ENCODE results near the gene PWP1. TPM values are rescaled to one million over a fixed set of nuclear protein-coding genes. Genes with fewer than 3 reads are reported as not detected.

PWP1 gene
- total RNA-seq, 2 donors from 2014 or later, result 35.7 to 37.8 TPM

- no peaks in the 10 kb centered on the region for H3K27me3 ChIP-seq (ENCODE audit: control insufficient read depth, insufficient read depth, low read length, poor library complexity, severe bottlenecking)
- H3K9me3 Mint-ChIP-seq, result no peaks in the 10 kb centered on the region
These were observed 30.7 kb upstream of the PWP1 start for GRCh38 chr12:107654873-107655272.

DNA sequence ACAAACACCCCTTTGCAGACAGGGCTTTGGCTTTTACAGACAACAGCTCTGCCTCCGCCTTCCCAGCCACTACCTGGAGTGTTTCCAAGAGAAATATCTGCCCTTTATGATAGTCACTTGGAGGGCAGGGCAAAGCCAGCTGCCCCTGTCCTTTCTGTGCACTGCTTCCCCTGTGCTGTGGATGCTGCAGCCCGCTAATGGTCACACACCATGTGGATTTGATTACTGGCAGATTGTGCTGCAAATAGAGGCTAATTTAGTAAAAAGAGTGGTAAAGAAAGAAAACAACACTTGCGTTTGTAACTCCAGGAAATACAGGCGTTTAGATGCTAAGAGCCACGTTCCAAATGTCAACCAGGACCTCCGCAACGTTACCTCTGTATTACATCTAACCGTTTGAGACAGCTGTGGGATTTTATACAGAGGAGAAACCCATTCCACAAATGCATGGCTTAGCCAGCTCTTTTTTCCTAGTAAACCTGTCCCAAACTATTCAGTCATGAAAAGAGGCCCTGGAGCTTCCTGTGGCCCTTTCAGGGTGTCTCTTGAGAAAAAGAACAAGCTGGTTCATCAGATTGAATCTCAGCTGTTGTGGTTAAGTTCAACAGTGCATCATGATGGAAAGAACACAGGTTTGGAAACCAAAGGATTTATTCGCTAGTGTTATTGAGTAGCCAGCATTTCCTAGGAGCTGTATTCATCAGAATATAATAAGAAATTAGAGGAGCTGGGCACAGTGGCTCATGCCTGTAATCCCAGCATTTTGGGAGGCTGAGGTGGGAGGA lies 30.1 kb upstream of the PWP1 start:
- TF ChIP-seq, protein P1, sequence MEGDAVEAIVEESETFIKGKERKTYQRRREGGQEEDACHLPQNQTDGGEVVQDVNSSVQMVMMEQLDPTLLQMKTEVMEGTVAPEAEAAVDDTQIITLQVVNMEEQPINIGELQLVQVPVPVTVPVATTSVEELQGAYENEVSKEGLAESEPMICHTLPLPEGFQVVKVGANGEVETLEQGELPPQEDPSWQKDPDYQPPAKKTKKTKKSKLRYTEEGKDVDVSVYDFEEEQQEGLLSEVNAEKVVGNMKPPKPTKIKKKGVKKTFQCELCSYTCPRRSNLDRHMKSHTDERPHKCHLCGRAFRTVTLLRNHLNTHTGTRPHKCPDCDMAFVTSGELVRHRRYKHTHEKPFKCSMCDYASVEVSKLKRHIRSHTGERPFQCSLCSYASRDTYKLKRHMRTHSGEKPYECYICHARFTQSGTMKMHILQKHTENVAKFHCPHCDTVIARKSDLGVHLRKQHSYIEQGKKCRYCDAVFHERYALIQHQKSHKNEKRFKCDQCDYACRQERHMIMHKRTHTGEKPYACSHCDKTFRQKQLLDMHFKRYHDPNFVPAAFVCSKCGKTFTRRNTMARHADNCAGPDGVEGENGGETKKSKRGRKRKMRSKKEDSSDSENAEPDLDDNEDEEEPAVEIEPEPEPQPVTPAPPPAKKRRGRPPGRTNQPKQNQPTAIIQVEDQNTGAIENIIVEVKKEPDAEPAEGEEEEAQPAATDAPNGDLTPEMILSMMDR (conservative IDR thresholded peaks at IDR 0.05), result no peak
- DNase-seq, result peak; percentile 35
- H3K4me3 Mint-ChIP-seq, result no peak overlapping the region
- H3K36me3 Mint-ChIP-seq (ENCODE audit: low read depth), result no peaks in the 10 kb centered on the region
- H3K9me3 ChIP-seq (ENCODE audit: control insufficient read depth, low read length), result no peaks in the 10 kb centered on the region
- H3K36me3 ChIP-seq (ENCODE audit: control insufficient read depth, insufficient read depth, low read length), result no peaks in the 10 kb centered on the region
- peaks cover 19% of the 10 kb centered on the region for H3K4me1 Mint-ChIP-seq
- no peaks in the 10 kb centered on the region for H3K9me3 Mint-ChIP-seq
- WGBS, 2 experiments (ENCODE audit: insufficient coverage in 1 of 2, insufficient read length in 1 of 2), result 91 to 94% methylated on average over 9 of the region's 9 CpGs
- H3K27ac ChIP-seq (ENCODE audit: low read depth, low read length), result no peak overlapping the region
- no peak overlapping the region for H3K4me3 ChIP-seq (ENCODE audit: low read length)
- peaks cover 3% of the 10 kb centered on the region for H3K4me1 ChIP-seq (ENCODE audit: control insufficient read depth, insufficient read depth, low read length)
- no peaks in the 10 kb centered on the region for H3K27me3 ChIP-seq (ENCODE audit: control insufficient read depth, insufficient read depth, low read length, poor library complexity, severe bottlenecking)
- H3K27ac Mint-ChIP-seq, result no peak overlapping the region
- no peak overlapping the region for H3K9ac ChIP-seq (ENCODE audit: extremely low read depth, low read length, poor library complexity, severe bottlenecking)
- peaks cover 4% of the 10 kb centered on the region for H3K27me3 Mint-ChIP-seq (ENCODE audit: insufficient read depth)

More at GRCh38 chr12:107654873-107655272, 30.7 kb upstream of the PWP1 start:
- peaks cover 3% of the 10 kb centered on the region for H3K4me1 ChIP-seq (ENCODE audit: control insufficient read depth, insufficient read depth, low read length)
- H3K4me3 Mint-ChIP-seq, result no peak overlapping the region
- H3K9ac ChIP-seq (ENCODE audit: extremely low read depth, low read length, poor library complexity, severe bottlenecking), result no peak overlapping the region
- no peak overlapping the region for H3K27ac Mint-ChIP-seq
- H3K9me3 ChIP-seq (ENCODE audit: control insufficient read depth, low read length), result no peaks in the 10 kb centered on the region
- H3K27me3 Mint-ChIP-seq (ENCODE audit: insufficient read depth), result peaks cover 4% of the 10 kb centered on the region
- H3K4me1 Mint-ChIP-seq, result peaks cover 19% of the 10 kb centered on the region
- 96% methylated on average over 4 of the region's 4 CpGs; no CpG with 5 or more reads in 1 of the 2 experiments for whole genome bisulfite sequencing, 2 experiments (ENCODE audit: insufficient coverage in 1 of 2, insufficient read length in 1 of 2)
- TF ChIP-seq, protein P1 (conservative IDR thresholded peaks at IDR 0.05), result no peak
- H3K36me3 Mint-ChIP-seq (ENCODE audit: low read depth), result no peaks in the 10 kb centered on the region
- H3K36me3 ChIP-seq (ENCODE audit: control insufficient read depth, insufficient read depth, low read length), result no peaks in the 10 kb centered on the region
- DNase-seq, result no peak
- no peak overlapping the region for H3K4me3 ChIP-seq (ENCODE audit: low read length)
- H3K27ac ChIP-seq (ENCODE audit: low read depth, low read length), result no peak overlapping the region

- H3K9ac ChIP-seq (ENCODE audit: extremely low read depth, low read length, poor library complexity, severe bottlenecking), result no peak overlapping the region
- H3K4me1 Mint-ChIP-seq, result peaks cover 19% of the 10 kb centered on the region
These were observed 29.3 kb upstream of the PWP1 start for GRCh38 chr12:107656302-107656701.

More at GRCh38 chr12:107656302-107656701, 29.3 kb upstream of the PWP1 start:
- Histone ChIP-seq H3K9me3 (ENCODE audit: control insufficient read depth, low read length) (no peaks in the 10 kb centered on the region), H3K4me1 (ENCODE audit: control insufficient read depth, insufficient read depth, low read length) (peaks cover 3% of the 10 kb centered on the region), H3K27ac (ENCODE audit: low read depth, low read length) (no peak overlapping the region), H3K27me3 (ENCODE audit: control insufficient read depth, insufficient read depth, low read length, poor library complexity, severe bottlenecking) (no peaks in the 10 kb centered on the region), H3K36me3 (ENCODE audit: control insufficient read depth, insufficient read depth, low read length) (no peaks in the 10 kb centered on the region), H3K4me3 (ENCODE audit: low read length) (no peak overlapping the region)
- H3K27me3 Mint-ChIP-seq (ENCODE audit: insufficient read depth), result peaks cover 4% of the 10 kb centered on the region
- no peak overlapping the region for H3K4me3 Mint-ChIP-seq
- no peaks in the 10 kb centered on the region for H3K36me3 Mint-ChIP-seq (ENCODE audit: low read depth)
- H3K27ac Mint-ChIP-seq, result no peak overlapping the region
- H3K9me3 Mint-ChIP-seq, result no peaks in the 10 kb centered on the region
- DNase-seq, result no peak
- TF ChIP-seq, protein P1 (conservative IDR thresholded peaks at IDR 0.05), result no peak
